Endothelial cell of umbilical vein (primary cell): ENCODE measurements around the gene TRAF3IP1. TPM values are rescaled to one million over a fixed set of nuclear protein-coding genes. Genes with fewer than 3 reads are reported as not detected.

ENCODE experiments used
- BruUV-seq: library from RNA; stranded (reverse); fragments of 400-500 nt; replicated peaks from 2 replicates; lab custom pipeline; 2021; lab: Mats Ljungman, UMichigan
- CTCF ChIA-PET: fragments of 300-600, 350-600 bp; sonication (Branson Sonifier 250); formaldehyde crosslinking; loops from one replicate; lab custom pipeline; 2021; ENCODE audit warnings: antibody characterized with exemption, inconsistent platforms; lab: Charles Lee
- POLR2A ChIA-PET: fragments of 300-600, 350-600 bp; sonication (Branson Sonifier 250); formaldehyde crosslinking; loops from one replicate; lab custom pipeline; 2021; ENCODE audit warnings: antibody characterized with exemption, inconsistent platforms; lab: Charles Lee
- DNase-seq: peaks from one replicate; pipeline ENCODE4 v3.0.0-alpha.2; 2011; ENCODE audit warnings: low read depth, low spot score
- FAIRE-seq: peaks from 2 replicates; lab custom pipeline; 2011; peaks lifted over from hg19 to GRCh38; lab: Jason Lieb, UNC
- H2AFZ ChIP-seq: 2 replicates; pipeline ENCODE4 v1.6.0; 2012; ENCODE audit warnings: low read depth, low read length, control low read depth, inconsistent platforms
- H3K27ac ChIP-seq: 2 replicates; pipeline ENCODE4 v1.5.1; 2011; ENCODE audit warnings: low read depth, mild to moderate bottlenecking, control low read depth, low read length, moderate library complexity; ENCODE audit not compliant: insufficient read depth
- H3K27me3 ChIP-seq, 2 experiments: 2 replicates each; pipeline versions ENCODE4 v1.6.0 to v1.6.1; 2011; ENCODE audit warnings: low read length in 2 of 2, mixed read lengths in 1 of 2; ENCODE audit not compliant: control insufficient read depth in 2 of 2, insufficient read depth in 2 of 2
- H3K36me3 ChIP-seq, 2 experiments: 2 replicates in 1 of 2; 3 replicates in 1 of 2; pipeline ENCODE4 v1.5.1; 2011; ENCODE audit warnings: low read length in 2 of 2, mild to moderate bottlenecking in 1 of 2, moderate library complexity in 1 of 2; ENCODE audit not compliant: control insufficient read depth in 2 of 2, insufficient read depth in 2 of 2; ENCODE audit errors: extremely low read depth in 1 of 2
- H3K4me1 ChIP-seq: 3 replicates; pipeline ENCODE4 v1.5.1; 2011; ENCODE audit warnings: mild to moderate bottlenecking, low read length; ENCODE audit not compliant: control insufficient read depth, insufficient read depth; ENCODE audit errors: extremely low read depth
- H3K4me2 ChIP-seq: 2 replicates; pipeline ENCODE4 v1.6.1; 2011; ENCODE audit warnings: low read length, control low read depth, mixed read lengths; ENCODE audit not compliant: insufficient read depth
- H3K4me3 ChIP-seq, 3 experiments: fragments of 200-600 bp in 1 of 3; sonication (generic), shearing (Covaris generic) in 1 of 3; replicated peaks in 1 of 3; 2 replicates each; pipeline ENCODE4 v1.5.1; 2011 to 2016; ENCODE audit warnings: control low read depth in 3 of 3, low read length in 3 of 3, mild to moderate bottlenecking in 2 of 3, inconsistent platforms in 1 of 3, low read depth in 1 of 3, moderate library complexity in 1 of 3; ENCODE audit not compliant: insufficient read depth in 1 of 3
- H3K79me2 ChIP-seq: 2 replicates; pipeline ENCODE4 v1.6.0; 2012; ENCODE audit warnings: low read length, inconsistent platforms; ENCODE audit not compliant: control insufficient read depth, insufficient read depth
- H3K9ac ChIP-seq: replicated peaks from 2 replicates; pipeline ENCODE3; 2011; ENCODE audit warnings: low read length, control low read depth; ENCODE audit not compliant: insufficient read depth; ENCODE audit errors: extremely low read depth
- H3K9me1 ChIP-seq: replicated peaks from 3 replicates; pipeline ENCODE4 v1.6.0; 2011; ENCODE audit warnings: mild to moderate bottlenecking, low read length; ENCODE audit not compliant: control insufficient read depth, insufficient read depth; ENCODE audit errors: extremely low read depth
- H3K9me3 ChIP-seq: replicated peaks from 2 replicates; pipeline ENCODE4 v1.5.1; 2012; ENCODE audit warnings: low read length, inconsistent platforms; ENCODE audit not compliant: control insufficient read depth, insufficient read depth
- H4K20me1 ChIP-seq: replicated peaks from 2 replicates; pipeline ENCODE3; 2011; ENCODE audit warnings: mild to moderate bottlenecking, low read length; ENCODE audit not compliant: control insufficient read depth, insufficient read depth; ENCODE audit errors: extremely low read depth
- EZH2 ChIP-seq: IDR thresholded peaks from 2 replicates; pipeline ENCODE4 v1.6.1; 2012; ENCODE audit warnings: borderline replicate concordance, low read depth, mild to moderate bottlenecking, moderate library complexity, low read length, inconsistent platforms; ENCODE audit not compliant: severe bottlenecking
- FOS ChIP-seq: IDR thresholded peaks from 2 replicates; pipeline ENCODE4 v1.6.1; 2011; ENCODE audit warnings: mild to moderate bottlenecking, low read length, moderate library complexity, borderline replicate concordance; ENCODE audit not compliant: insufficient read depth
- GATA2 ChIP-seq: IDR thresholded peaks from 2 replicates; pipeline ENCODE4 v1.7.0; 2011; ENCODE audit warnings: low read depth, mild to moderate bottlenecking, moderate library complexity, mixed read lengths, low read length; ENCODE audit not compliant: insufficient read length, insufficient read depth
- JUN ChIP-seq: IDR thresholded peaks from 2 replicates; pipeline ENCODE4 v1.6.1; 2011; ENCODE audit warnings: borderline replicate concordance, low read depth; ENCODE audit not compliant: insufficient read length, insufficient read depth
- MYC ChIP-seq: IDR thresholded peaks from one replicate; pipeline ENCODE4 v1.6.1; 2011; ENCODE audit warnings: mild to moderate bottlenecking, low read depth, low read length
- POLR2A ChIP-seq: IDR thresholded peaks from 2 replicates; pipeline ENCODE4 v1.6.1; 2012; ENCODE audit warnings: low read depth, mild to moderate bottlenecking, control low read depth, low read length
- POLR2AphosphoS5 ChIP-seq: IDR thresholded peaks from 2 replicates; pipeline ENCODE4 v1.6.1; 2012; ENCODE audit warnings: low read depth, mild to moderate bottlenecking, control low read depth, low read length, moderate library complexity; ENCODE audit not compliant: insufficient read depth
- dilution Hi-C: fragments of 300-500 bp; cut with MboI; formaldehyde crosslinking; loops from one replicate; pipeline ENCODE4 v1.15.0; 2019; ENCODE audit warnings: low sequenced_read_pairs; ENCODE audit not compliant: extremely low pct_ligation_motif_present
- intact Hi-C: fragments of 100-400 bp; cut with micrococcal nuclease; formaldehyde crosslinking; loops from one replicate; pipeline ENCODE4 v1.10.0; 2022
- polyA plus RNA-seq, 4 experiments: library from polyadenylated mRNA; depleted of rRNA in 3 of 4; stranded (reverse) in 3 of 4; unstranded in 1 of 4; fragments of >200 nt; gene quantifications; 2 replicates each; pipeline versions ENCODE4 v1.2.1 to v1.2.3, GENCODE V29; 2011 to 2012; ENCODE audit warnings: missing spikeins in 1 of 4
- total RNA-seq: library from RNA; stranded (reverse); gene quantifications from 2 replicates; pipeline ENCODE4 v1.2.3, GENCODE V29; 2021
- TF ChIP-seq, protein P1 (sequence below): IDR thresholded peaks from 2 replicates; pipeline ENCODE4 v1.6.1; 2011; ENCODE audit not compliant: insufficient read depth, insufficient read length
- TF ChIP-seq, protein P2 (sequence below), 2 donors: IDR thresholded peaks; 1 replicate in 1 of 2; 2 replicates in 1 of 2; pipeline ENCODE4 v1.5.1; 2011; ENCODE audit warnings: low read length in 2 of 2, mild to moderate bottlenecking in 2 of 2, moderate library complexity in 2 of 2, control low read depth in 1 of 2, inconsistent platforms in 1 of 2, low read depth in 1 of 2; ENCODE audit not compliant: insufficient read depth in 1 of 2; ENCODE audit errors: extremely low read depth in 1 of 2

Gene TRAF3IP1
- total and polyA plus RNA-seq, 2 donors (not counting 3 experiments of a cell fraction or from before 2014, with no cell fraction given), result 3.4 to 15.9 TPM

DNA sequence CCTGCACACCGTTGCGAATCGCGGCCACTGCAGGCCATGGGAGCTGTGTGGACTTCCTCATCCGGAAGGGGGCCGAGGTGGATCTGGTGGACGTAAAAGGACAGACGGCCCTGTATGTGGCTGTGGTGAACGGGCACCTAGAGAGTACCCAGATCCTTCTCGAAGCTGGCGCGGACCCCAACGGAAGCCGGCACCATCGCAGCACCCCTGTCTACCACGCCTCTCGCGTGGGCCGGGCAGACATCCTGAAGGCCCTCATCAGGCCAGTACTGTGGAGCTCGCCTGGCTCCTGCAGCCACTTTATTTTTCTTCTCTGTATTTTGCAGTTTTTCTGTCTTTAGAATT, 115.4 kb downstream of the TRAF3IP1 start:
- Histone ChIP-seq H3K4me2 (no peak overlapping the region), H3K4me1 (peaks cover 6% of the 10 kb centered on the region)
- CTCF ChIA-PET, result interaction anchor here (1.4 to 3.1 kb wide), 2 partner anchors 8 to 65 kb away, joined by 6 to 11 read pairs; no protein-coding TSS in a partner anchor

More for the DNA sequence above, 115.4 kb downstream of the TRAF3IP1 start:
- Histone ChIP-seq H3K27ac (no peak overlapping the region), H3K27me3 (no peaks in the 10 kb centered on the region), H3K9ac (no peak overlapping the region), H4K20me1 (no peaks in the 10 kb centered on the region), H3K9me3 (no peaks in the 10 kb centered on the region), H3K9me1 (no peaks in the 10 kb centered on the region), H3K4me3 (no peak overlapping the region), H2AFZ (no peak overlapping the region), H3K36me3 (peaks cover 0 to 6% of the 10 kb centered on the region in 2 experiments), H3K79me2 (peaks cover 51% of the 10 kb centered on the region)
- FAIRE-seq (no peak), DNase-seq (no peak)
- TF ChIP-seq EZH2, result no peak
- no peak for TF ChIP-seq MYC
- TF ChIP-seq GATA2, result no peak
- TF ChIP-seq, protein P1, sequence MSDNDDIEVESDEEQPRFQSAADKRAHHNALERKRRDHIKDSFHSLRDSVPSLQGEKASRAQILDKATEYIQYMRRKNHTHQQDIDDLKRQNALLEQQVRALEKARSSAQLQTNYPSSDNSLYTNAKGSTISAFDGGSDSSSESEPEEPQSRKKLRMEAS, result no peak
- TF ChIP-seq JUN, result no peak
- no peak for TF ChIP-seq POLR2A
- no peak for TF ChIP-seq FOS
- TF ChIP-seq POLR2AphosphoS5, result no peak
- TF ChIP-seq, protein P2, sequence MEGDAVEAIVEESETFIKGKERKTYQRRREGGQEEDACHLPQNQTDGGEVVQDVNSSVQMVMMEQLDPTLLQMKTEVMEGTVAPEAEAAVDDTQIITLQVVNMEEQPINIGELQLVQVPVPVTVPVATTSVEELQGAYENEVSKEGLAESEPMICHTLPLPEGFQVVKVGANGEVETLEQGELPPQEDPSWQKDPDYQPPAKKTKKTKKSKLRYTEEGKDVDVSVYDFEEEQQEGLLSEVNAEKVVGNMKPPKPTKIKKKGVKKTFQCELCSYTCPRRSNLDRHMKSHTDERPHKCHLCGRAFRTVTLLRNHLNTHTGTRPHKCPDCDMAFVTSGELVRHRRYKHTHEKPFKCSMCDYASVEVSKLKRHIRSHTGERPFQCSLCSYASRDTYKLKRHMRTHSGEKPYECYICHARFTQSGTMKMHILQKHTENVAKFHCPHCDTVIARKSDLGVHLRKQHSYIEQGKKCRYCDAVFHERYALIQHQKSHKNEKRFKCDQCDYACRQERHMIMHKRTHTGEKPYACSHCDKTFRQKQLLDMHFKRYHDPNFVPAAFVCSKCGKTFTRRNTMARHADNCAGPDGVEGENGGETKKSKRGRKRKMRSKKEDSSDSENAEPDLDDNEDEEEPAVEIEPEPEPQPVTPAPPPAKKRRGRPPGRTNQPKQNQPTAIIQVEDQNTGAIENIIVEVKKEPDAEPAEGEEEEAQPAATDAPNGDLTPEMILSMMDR (IDR thresholded peaks at IDR 0.05; ENCODE audit: extremely low read depth in 1 of 2, insufficient read depth in 1 of 2, low read depth in 1 of 2, low read length in 2 of 2), result no peak
- BruUV-seq, result no TSS peak
- dilution Hi-C loops, result no loop called here
- intact Hi-C loops, result no loop called here
- POLR2A ChIA-PET, result no interaction called here
